Hepatocyte (in vitro differentiated cells): ENCODE measurements around the gene TNFRSF14.

Experiments
- CTCF ChIP-seq: fragments of 200-600 bp; sonication (generic); IDR thresholded peaks from 2 replicates; pipeline ENCODE4 v1.5.1; 2016; ENCODE audit warnings: antibody characterized with exemption, mild to moderate bottlenecking; ENCODE audit not compliant: poor library complexity
- EZH2 ChIP-seq: fragments of 200-600 bp; sonication (generic); IDR thresholded peaks from 2 replicates; pipeline ENCODE4 v1.6.1; 2016; ENCODE audit warnings: antibody characterized with exemption, mild to moderate bottlenecking, borderline replicate concordance

GRCh38 chr1:2526824-2527555 lies 29.2 kb upstream of the TNFRSF14 start:
- TF ChIP-seq EZH2 = no peak
- TF ChIP-seq CTCF = no peak
